ENCODE measurements around the gene CHRM4.
A peak's percentile ranks its signal among the peaks of the same experiment; 100 is the strongest.

CHRM4 gene

DNA sequence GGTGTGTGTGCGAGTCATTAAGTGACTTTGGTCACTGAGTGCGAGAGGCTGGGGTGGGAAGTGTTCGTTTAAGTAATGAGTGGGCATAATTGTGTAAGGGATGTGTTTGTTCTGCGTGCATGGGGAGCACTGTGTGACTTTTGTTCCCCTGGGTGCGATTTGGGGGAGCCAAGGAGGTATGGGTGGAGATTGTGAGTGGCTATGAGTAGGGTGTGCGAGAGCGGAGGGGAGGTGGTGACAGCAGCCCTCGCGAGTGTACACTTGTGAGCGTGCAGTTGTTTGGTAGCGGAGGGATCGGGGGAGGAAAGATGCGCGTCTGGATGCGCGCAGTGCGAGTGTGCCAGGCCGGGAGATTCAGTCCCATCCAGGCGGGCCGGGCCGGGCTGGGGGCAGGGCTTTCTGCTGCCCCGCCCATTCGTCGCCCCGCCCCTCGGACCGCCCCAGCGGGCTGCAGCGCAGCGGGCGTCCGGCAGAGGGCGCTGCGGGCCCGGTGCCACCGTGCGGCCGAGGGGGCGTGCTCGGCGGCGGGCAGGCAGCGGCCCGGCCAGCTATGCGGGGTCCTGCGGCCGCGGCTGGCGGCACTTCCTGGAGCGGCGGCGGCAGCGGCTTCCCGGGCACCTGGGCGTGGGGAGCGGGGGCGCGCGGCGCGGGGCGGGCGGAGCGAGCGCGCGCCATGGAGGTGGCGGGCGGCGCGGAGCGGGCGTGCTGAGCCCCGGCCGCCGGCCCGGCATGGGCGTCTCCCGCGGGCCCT, 44.5 kb downstream of the CHRM4 start, which contains the start of gene DGKZ:
TSS of gene DGKZ (plus strand) at position 578 of the 751 bp plus-strand sequence. CDS start 197 bp downstream, outside the sequence.
- peak; percentile 86 for DNase-seq

DNA sequence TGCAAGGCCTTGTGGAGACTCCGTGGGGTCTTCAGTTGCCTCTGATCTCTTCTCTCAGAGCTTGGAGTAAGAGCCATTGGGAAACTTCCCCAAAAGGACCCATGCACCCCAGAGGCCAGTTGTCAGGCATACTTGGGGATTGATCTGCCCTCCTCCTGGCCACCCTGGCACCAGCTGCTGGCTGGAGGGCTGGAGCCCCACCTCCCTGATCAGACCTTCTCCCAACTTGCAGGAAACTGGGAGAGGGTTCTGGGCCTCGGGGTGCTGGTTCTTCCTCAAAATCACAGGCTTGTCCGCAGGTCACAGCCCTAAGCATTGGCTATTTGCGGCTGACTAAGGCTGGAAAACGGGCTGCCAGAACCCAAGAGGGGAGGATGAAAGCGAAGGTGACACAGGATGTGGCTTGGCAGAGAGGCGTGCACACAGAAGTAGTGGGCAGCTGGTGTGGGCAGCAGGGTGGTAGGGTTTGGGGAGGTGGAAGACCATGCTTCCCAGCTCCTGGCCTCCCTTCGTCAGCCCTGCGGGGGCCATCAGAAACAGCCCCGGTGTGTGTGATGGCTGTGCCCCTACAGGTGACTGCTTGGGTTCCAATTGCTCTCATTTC, 45.6 kb downstream of the CHRM4 start:
- DNase-seq: peak; percentile 44

DNA sequence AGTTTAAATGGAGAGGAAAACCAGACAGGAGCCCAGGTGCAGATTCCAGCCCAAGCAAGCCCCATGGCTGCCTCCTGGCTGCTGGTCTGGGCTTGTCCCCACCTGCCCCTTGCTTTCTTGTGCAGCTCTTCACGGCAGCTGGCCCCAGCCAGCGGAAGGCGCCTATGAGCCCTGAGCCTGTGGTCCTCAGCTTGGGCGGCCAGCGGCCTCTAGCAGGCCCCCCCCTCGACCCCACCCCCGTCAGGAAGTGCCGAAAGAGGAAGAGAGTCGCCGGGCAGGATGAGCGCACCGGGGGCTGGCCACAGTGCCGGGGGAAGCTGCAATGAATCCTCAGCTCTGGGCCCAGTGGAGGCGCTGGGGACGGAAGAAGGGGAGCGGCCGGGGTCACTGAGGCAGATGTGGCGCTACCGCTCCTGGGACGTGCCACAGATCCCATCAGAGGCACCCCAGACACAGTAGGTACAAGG, 46.4 kb downstream of the CHRM4 start:
- peak; percentile 51 for DNase-seq

DNA sequence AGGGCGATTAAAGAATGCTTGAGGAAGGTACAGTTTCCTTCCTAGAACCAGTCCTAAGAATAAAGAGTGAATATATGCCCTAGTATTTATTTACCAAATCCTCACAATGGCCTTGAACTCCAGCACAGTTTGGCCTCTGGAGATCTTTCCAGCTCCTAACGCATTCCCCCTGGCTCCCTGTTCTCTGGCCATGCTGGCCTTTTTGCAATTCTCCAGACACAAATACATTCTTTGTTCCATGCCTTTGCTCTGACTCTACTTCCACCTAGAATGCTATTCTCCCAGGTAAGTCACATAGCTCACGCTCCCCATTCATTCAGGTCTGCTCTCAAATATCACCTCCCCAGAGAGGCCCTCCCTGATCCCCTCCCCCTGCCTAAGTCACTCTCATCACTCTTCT, 48.1 kb downstream of the CHRM4 start:
- no peak for DNase-seq

- DNase-seq: peak; percentile 67
Observed at GRCh38 chr11:46342239-46342638, 49.3 kb downstream of the CHRM4 start.

DNA sequence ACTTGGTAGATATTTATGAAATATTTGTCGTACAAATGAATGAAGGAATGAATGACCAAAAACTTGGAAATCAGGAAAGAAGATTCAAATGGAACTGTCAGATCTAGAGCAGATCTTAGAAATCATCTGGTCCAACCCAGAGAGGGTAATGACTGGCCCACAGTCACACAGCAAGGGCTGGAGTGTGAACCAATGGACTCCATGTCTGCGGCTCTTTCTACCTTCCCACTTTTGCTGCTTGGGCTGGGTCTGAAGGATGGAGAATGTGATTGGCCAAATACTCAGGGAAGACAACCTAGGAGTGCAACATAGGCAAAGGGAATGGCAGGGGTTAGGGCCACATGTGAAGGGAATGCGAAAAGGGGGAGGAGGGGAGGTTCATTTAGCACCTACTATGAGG, 50.1 kb downstream of the CHRM4 start:
- no peak for DNase-seq

DNA sequence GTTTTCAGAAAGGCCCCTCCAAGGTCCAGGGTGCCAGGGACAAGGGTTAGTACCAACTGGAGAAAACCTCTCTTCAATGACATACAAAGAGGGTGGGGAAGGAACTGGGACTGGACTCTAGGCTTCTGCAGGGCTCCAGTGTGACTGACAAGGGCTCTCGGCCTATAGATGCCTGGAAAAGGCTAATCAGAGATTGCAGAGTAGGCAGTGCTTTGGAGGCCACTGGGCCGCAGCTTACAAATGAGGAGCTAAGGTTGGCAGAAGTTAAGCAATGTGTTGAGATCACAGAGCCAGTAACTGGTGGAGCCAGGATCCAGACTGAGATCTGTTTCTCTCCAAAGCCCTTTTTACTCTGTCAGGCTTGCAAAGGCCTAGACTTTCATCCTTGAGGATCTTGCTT, 51.8 kb downstream of the CHRM4 start:
- DNase-seq: no peak

DNA sequence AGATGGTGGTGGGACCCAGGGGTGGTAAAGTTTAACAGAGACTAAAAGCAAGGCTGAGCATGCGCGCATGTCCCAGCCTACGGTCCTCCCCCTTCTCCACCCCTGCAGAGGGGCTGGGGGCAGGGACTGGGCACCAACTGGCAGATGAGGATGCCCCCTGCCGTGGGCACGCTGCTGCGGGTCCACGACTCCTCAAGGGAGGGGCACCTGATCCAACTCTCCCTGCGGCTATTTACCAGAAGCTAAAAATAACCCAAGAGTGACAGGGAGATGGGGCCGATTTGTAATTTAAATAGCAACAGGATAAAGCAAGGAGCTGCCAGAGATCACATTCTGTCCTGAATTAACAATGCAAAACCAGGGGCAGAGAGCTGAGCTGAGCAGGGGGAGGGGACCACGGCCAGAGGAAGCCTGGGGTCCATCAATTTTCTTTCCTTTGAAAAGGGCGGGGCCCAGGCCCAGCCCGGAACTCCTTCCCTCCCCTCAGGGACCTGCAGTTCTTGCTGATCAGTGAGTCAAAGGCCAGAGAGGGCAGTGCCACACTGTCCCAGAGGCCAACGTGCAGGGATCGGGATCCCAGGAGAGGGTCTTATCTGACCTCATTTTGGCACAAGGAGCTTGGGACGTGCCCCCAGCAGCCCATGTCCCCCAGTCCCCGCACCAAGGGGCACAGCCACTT, 52.4 kb downstream of the CHRM4 start:
- DNase-seq: no peak

DNA sequence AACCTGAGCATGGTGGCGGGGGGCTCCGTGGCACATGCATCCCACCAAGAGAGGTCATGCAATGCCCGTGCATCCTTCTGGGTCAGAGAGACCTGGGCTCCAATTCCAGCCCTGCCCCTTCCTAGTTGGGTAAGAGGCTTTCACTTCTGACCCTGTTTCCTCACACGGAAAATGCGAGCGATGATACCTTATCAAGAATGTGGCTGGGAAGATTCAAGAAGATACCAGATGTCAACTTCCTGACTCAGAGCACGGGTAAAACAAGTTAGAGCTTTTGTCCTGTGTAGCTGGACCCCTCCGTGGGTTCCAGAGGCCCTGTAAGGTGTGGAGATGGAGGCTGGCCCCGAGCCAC, 53.0 kb downstream of the CHRM4 start:
- no peak for DNase-seq

GRCh38 chr11:46337626-46338345, 53.8 kb downstream of the CHRM4 start:
- no peak for DNase-seq

- no peak for DNase-seq
Observed at GRCh38 chr11:46336563-46337180, 54.9 kb downstream of the CHRM4 start.

DNA sequence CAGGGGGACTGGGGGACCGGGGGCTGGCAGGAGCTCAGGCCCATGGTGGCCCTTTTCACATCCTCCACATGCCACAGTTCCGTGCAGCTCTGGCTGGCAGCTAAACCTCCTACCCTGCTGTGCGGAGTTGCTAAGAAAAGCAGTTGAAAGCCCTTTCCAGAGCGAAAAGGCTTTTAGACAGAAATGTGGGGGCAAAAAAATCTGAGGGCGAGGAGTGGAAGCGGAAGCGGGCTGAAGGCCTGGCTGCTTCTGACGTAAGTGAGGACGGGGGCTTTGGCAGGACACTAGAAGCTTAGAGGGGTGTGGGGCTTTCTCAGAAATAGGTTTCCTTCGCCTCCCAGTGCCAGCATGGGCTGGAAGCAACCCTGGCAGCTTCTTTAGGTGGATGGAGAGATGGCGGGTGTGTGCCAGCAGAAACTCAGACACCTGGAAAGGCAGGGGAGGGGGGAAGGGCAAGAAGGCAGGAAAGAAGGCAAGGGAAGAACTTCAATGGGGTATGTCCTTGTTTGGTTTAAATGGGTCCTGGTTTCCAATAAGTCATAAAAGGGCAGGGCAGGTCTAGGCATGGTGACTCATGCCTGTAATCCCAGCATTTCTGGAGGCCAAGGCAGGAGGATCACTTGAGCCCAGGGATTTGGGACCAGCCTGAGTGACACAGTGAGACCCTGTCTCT, 55.5 kb downstream of the CHRM4 start:
- no peak for DNase-seq

GRCh38 chr11:46335271-46335670, 56.3 kb downstream of the CHRM4 start:
- no peak for DNase-seq

DNA sequence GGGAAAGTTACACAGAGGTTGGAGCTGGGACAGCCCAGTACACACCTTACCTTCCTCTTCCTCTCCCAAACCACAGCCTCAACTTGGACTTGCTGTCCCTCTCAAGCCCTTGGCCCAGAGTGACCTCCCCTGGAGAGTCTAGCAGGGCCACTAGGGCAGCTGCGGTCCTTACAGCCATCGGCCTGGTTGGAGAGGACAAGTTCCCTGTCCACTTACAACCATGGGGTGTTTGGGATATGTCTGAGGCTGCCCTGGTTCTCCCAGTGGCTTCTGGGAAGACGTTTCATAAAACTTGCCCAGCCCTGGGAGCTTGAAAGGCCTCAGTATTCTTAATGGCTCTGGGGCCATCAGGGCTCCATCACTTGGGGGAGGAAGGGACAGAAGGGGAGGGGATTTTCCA, 57.4 kb downstream of the CHRM4 start:
- no peak for DNase-seq
